ENCODE results near the gene FAM222B. TPM values are rescaled to one million over a fixed set of nuclear protein-coding genes. Genes with fewer than 3 reads are reported as not detected.
"Not testable (repeated sequence)": the region's sequence is repeated elsewhere in the genome, so short reads cannot be mapped to it uniquely, and the experiment has no call there.

FAM222B gene
- 1.4 and 2.6 TPM in 2 replicates for total RNA-seq (2014; rRNA removed; shearing (Covaris generic); ENCODE audit: low replicate concordance)

GRCh38 chr17:28842282-28843012 is at the start of gene FAM222B:
Gene FAM222B (minus strand): TSS chr17:28842790. CDS start chr17:28766667, 76,123 bp downstream.
- peak; percentile 76 for DNase-seq (ENCODE audit: low read depth)
- in situ Hi-C loops (cut with HindIII; ENCODE audit: low pct_unique_long_range_greater_than_20kb, low sequenced_read_pairs), result no loop called here

- in situ Hi-C loops (cut with HindIII; ENCODE audit: low pct_unique_long_range_greater_than_20kb, low sequenced_read_pairs), result no loop called here
- DNase-seq (ENCODE audit: low read depth), result no peak
Observed at GRCh38 chr17:28892024-28892423, 49.4 kb upstream of the FAM222B start.

GRCh38 chr17:28891201-28891600 is 48.6 kb upstream of the FAM222B start:
- DNase-seq (ENCODE audit: low read depth), result no peak
- in situ Hi-C loops (cut with HindIII; ENCODE audit: low pct_unique_long_range_greater_than_20kb, low sequenced_read_pairs), result no loop called here

GRCh38 chr17:28889996-28890395 is 47.4 kb upstream of the FAM222B start:
- in situ Hi-C loops (cut with HindIII; ENCODE audit: low pct_unique_long_range_greater_than_20kb, low sequenced_read_pairs), result no loop called here
- DNase-seq (ENCODE audit: low read depth), result no peak

- DNase-seq (ENCODE audit: low read depth), result no peak
Observed at GRCh38 chr17:28888832-28889231, 46.2 kb upstream of the FAM222B start.

GRCh38 chr17:28887871-28888471 is 45.4 kb upstream of the FAM222B start:
- in situ Hi-C loops (cut with HindIII; ENCODE audit: low pct_unique_long_range_greater_than_20kb, low sequenced_read_pairs), result no loop called here
- no peak for DNase-seq (ENCODE audit: low read depth)

More at GRCh38 chr17:28888832-28889231, 46.2 kb upstream of the FAM222B start:
- in situ Hi-C loops (cut with HindIII; ENCODE audit: low pct_unique_long_range_greater_than_20kb, low sequenced_read_pairs), result no loop called here

- DNase-seq (ENCODE audit: low read depth), result no peak
- in situ Hi-C loops (cut with HindIII; ENCODE audit: low pct_unique_long_range_greater_than_20kb, low sequenced_read_pairs), result no loop called here
Observed at GRCh38 chr17:28885951-28886350, 43.4 kb upstream of the FAM222B start.

GRCh38 chr17:28885363-28885762 is 42.8 kb upstream of the FAM222B start:
- DNase-seq (ENCODE audit: low read depth), result no peak
- in situ Hi-C loops (cut with HindIII; ENCODE audit: low pct_unique_long_range_greater_than_20kb, low sequenced_read_pairs), result no loop called here

- DNase-seq (ENCODE audit: low read depth), result no peak
- in situ Hi-C loops (cut with HindIII; ENCODE audit: low pct_unique_long_range_greater_than_20kb, low sequenced_read_pairs), result no loop called here
Observed at GRCh38 chr17:28883967-28884702, 41.5 kb upstream of the FAM222B start.

GRCh38 chr17:28882154-28882895 is 39.7 kb upstream of the FAM222B start:
- in situ Hi-C loops (cut with HindIII; ENCODE audit: low pct_unique_long_range_greater_than_20kb, low sequenced_read_pairs), result no loop called here
- no peak for DNase-seq (ENCODE audit: low read depth)

- in situ Hi-C loops (cut with HindIII; ENCODE audit: low pct_unique_long_range_greater_than_20kb, low sequenced_read_pairs), result no loop called here
- DNase-seq (ENCODE audit: low read depth), result no peak
Observed at GRCh38 chr17:28881533-28882056, 39.0 kb upstream of the FAM222B start.

- DNase-seq (ENCODE audit: low read depth), result no peak
- in situ Hi-C loops (cut with HindIII; ENCODE audit: low pct_unique_long_range_greater_than_20kb, low sequenced_read_pairs), result no loop called here
Observed at GRCh38 chr17:28880572-28880945, 38.0 kb upstream of the FAM222B start.

GRCh38 chr17:28879886-28880571 is 37.4 kb upstream of the FAM222B start:
- in situ Hi-C loops (cut with HindIII; ENCODE audit: low pct_unique_long_range_greater_than_20kb, low sequenced_read_pairs), result loop anchor here (5.0 kb wide), 1 partner anchor 93 kb away; no protein-coding TSS in a partner anchor
- no peak for DNase-seq (ENCODE audit: low read depth)

- in situ Hi-C loops (cut with HindIII; ENCODE audit: low pct_unique_long_range_greater_than_20kb, low sequenced_read_pairs), result loop anchor here (5.0 kb wide), 1 partner anchor 92 kb away; no protein-coding TSS in a partner anchor
- DNase-seq (ENCODE audit: low read depth), result peak; percentile 57
Observed at GRCh38 chr17:28878981-28879380, 36.4 kb upstream of the FAM222B start.

GRCh38 chr17:28878158-28878910 is 35.7 kb upstream of the FAM222B start:
- in situ Hi-C loops (cut with HindIII; ENCODE audit: low pct_unique_long_range_greater_than_20kb, low sequenced_read_pairs), result loop anchor here (5.0 kb wide), 1 partner anchor 91 kb away; no protein-coding TSS in a partner anchor

GRCh38 chr17:28877150-28877711 is 34.6 kb upstream of the FAM222B start:
- in situ Hi-C loops (cut with HindIII; ENCODE audit: low pct_unique_long_range_greater_than_20kb, low sequenced_read_pairs), result loop anchor here (5.0 kb wide), 1 partner anchor 90 kb away; no protein-coding TSS in a partner anchor
- DNase-seq (ENCODE audit: low read depth), result not testable (repeated sequence)

More at GRCh38 chr17:28878158-28878910, 35.7 kb upstream of the FAM222B start:
- DNase-seq (ENCODE audit: low read depth), result no peak

Data from Caki2 (cell line).